Epithelial cell of umbilical artery (primary cell): ENCODE measurements around the gene FRAT1. TPM values are rescaled to one million over a fixed set of nuclear protein-coding genes. Genes with fewer than 3 reads are reported as not detected.

Source experiments
- total RNA-seq: library from RNA; depleted of rRNA; stranded (reverse); fragments of >200 nt; gene quantifications from 2 replicates; pipeline ENCODE4 v1.2.3, GENCODE V29; 2014

FRAT1 gene
- total RNA-seq = 2.9 and 3.3 TPM in 2 replicates

GRCh38 chr10:97318772-97319651 is at the start of gene FRAT1:
Gene FRAT1, plus strand, starts transcription at chr10:97319271. Its CDS starts 183 bp downstream, at chr10:97319454.

GRCh38 chr10:97292097-97292861 is 26.8 kb upstream of the FRAT1 start, which contains the start of gene ARHGAP19:
Gene ARHGAP19, minus strand, starts transcription at chr10:97292637. Its CDS starts 10 bp downstream, at chr10:97292627.

GRCh38 chr10:97334370-97335175 is 15.5 kb downstream of the FRAT1 start, which contains the start of gene FRAT2:
Gene FRAT2, minus strand, starts transcription at chr10:97334729. Its CDS starts 157 bp downstream, at chr10:97334572.

Other genes starting within 250 kb of the FRAT1 start
- gene SLIT1, start 133.3 kb upstream of the FRAT1 start, total RNA-seq = under 0.01 TPM in 1 of 2 replicates, not detected in the other
- 10.6 and 12.3 TPM in 2 replicates for gene ARHGAP19, start 26.6 kb upstream of the FRAT1 start, total RNA-seq
- gene FRAT2, start 15.5 kb downstream of the FRAT1 start, total RNA-seq = 13.8 and 14.0 TPM in 2 replicates
- 13.3 and 17.8 TPM in 2 replicates for gene RRP12, start 82.1 kb downstream of the FRAT1 start, total RNA-seq
- gene PGAM1, start 106.9 kb downstream of the FRAT1 start, total RNA-seq = 376 and 402 TPM in 2 replicates
- gene EXOSC1, start 126.7 kb downstream of the FRAT1 start, total RNA-seq = 36.4 and 54.0 TPM in 2 replicates
- 37.7 and 47.7 TPM in 2 replicates for gene ZDHHC16, start 126.9 kb downstream of the FRAT1 start, total RNA-seq
- gene MMS19, start 179.2 kb downstream of the FRAT1 start, total RNA-seq = 70.1 and 91.6 TPM in 2 replicates
- 30.9 and 50.0 TPM in 2 replicates for gene UBTD1, start 179.7 kb downstream of the FRAT1 start, total RNA-seq